Activated T-helper 1 cell treated with anti-CD3 and anti-CD28 coated beads, Interleukin-2, amount 50 U/mL, for 16 hours (primary cell): ENCODE data around the gene FSTL1.

Experiments used
- DNase-seq, 2 donors: peaks; one replicate each; pipeline ENCODE4 v3.0.0-alpha.2; 2020; ENCODE audit warnings: low read depth in 1 of 2, low spot score in 1 of 2

The FSTL1 gene

GRCh38 chr3:120364101-120364500 is 86.7 kb downstream of the FSTL1 start:
- no peak for DNase-seq

- no peak for DNase-seq
Measured at GRCh38 chr3:120357807-120358206, 93.0 kb downstream of the FSTL1 start.

- no peak for DNase-seq
Measured at GRCh38 chr3:120355486-120355885, 95.3 kb downstream of the FSTL1 start.

- DNase-seq: no peak
Measured at GRCh38 chr3:120353463-120353862, 97.3 kb downstream of the FSTL1 start.

GRCh38 chr3:120352017-120352416 is 98.8 kb downstream of the FSTL1 start:
- no peak for DNase-seq

- no peak for DNase-seq
Measured at GRCh38 chr3:120350401-120350941, 100.3 kb downstream of the FSTL1 start.

- no peak for DNase-seq
Measured at GRCh38 chr3:120349855-120350125, 101.0 kb downstream of the FSTL1 start.

GRCh38 chr3:120348991-120349854 is 101.6 kb downstream of the FSTL1 start, which contains the start of gene LRRC58:
Gene LRRC58 (minus strand): TSS chr3:120349354. CDS start chr3:120349243, 111 bp downstream.
- DNase-seq: peak; percentile 67 to 81

GRCh38 chr3:120348065-120348990 is 102.5 kb downstream of the FSTL1 start:
- peak; percentile 28 to 30 for DNase-seq

- DNase-seq: no peak
Measured at GRCh38 chr3:120344349-120344748, 106.4 kb downstream of the FSTL1 start.
